ENCODE data around the gene CNOT3.
A peak's percentile ranks its signal among the peaks of the same experiment; 100 is the strongest.

The CNOT3 gene

GRCh38 chr19:54102421-54103169 is 35.0 kb upstream of the CNOT3 start, which contains the start of gene NDUFA3 (continued):
- TF ChIP-seq ZNF785 (tag by site-specific recombination; IDR thresholded peaks at IDR 0.05) (peak; percentile 49; the same call in 1 of the 2 replicates), BCL11B (tag by site-specific recombination; IDR thresholded peaks at IDR 0.05; ENCODE audit: low read depth) (peak; percentile 32; the same call in 1 of the 2 replicates), ZNF843 (tag by site-specific recombination; IDR thresholded peaks at IDR 0.05) (peak; percentile 30; the same call in 1 of the 2 replicates), ZBTB1 (tag by site-specific recombination; IDR thresholded peaks at IDR 0.05) (no peak), HOXD13 (CRISPR knock-in tag; IDR thresholded peaks at IDR 0.05; ENCODE audit: borderline replicate concordance) (0 out of 2 replicates have a peak, but pooled peaks have one; percentile 15), HOXC10 (CRISPR knock-in tag; IDR thresholded peaks at IDR 0.05) (0 out of 2 replicates have a peak, but pooled peaks have one; percentile 74), ZBTB6 (tag by site-specific recombination; IDR thresholded peaks at IDR 0.05) (peak; percentile 48; the same call in 1 of the 2 replicates), ZEB2 (tag by site-specific recombination; IDR thresholded peaks at IDR 0.05) (0 out of 2 replicates have a peak, but pooled peaks have one; percentile 47), ZNF280D (tag by site-specific recombination; IDR thresholded peaks at IDR 0.05) (peak; percentile 9; the same call in 1 of the 2 replicates), YY1 (tag by site-specific recombination; IDR thresholded peaks at IDR 0.05) (peak; percentile 79; the same call in 1 of the 2 replicates), ZNF324 (tag by site-specific recombination; IDR thresholded peaks at IDR 0.05) (peak; percentile 82), ZNF629 (tag by site-specific recombination; IDR thresholded peaks at IDR 0.05) (no peak), ZNF660 (tag by site-specific recombination; IDR thresholded peaks at IDR 0.05) (0 out of 2 replicates have a peak, but pooled peaks have one; percentile 38), ZNF146 (tag by site-specific recombination; IDR thresholded peaks at IDR 0.05) (0 out of 2 replicates have a peak, but pooled peaks have one; percentile 15), ZSCAN16 (tag by site-specific recombination; IDR thresholded peaks at IDR 0.05) (no peak), ZNF701 (tag by site-specific recombination; IDR thresholded peaks at IDR 0.05) (no peak), ZNF24 (tag by site-specific recombination; IDR thresholded peaks at IDR 0.05) (0 out of 2 replicates have a peak, but pooled peaks have one; percentile 34), ZNF394 (tag by site-specific recombination; IDR thresholded peaks at IDR 0.05; ENCODE audit: borderline replicate concordance) (peak; percentile 55; the same call in 1 of the 2 replicates)
- TF ChIP-seq, protein P1, sequence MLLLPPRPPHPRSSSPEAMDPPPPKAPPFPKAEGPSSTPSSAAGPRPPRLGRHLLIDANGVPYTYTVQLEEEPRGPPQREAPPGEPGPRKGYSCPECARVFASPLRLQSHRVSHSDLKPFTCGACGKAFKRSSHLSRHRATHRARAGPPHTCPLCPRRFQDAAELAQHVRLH (tag by site-specific recombination; IDR thresholded peaks at IDR 0.05), result peak; percentile 91
- TF ChIP-seq, protein P2, sequence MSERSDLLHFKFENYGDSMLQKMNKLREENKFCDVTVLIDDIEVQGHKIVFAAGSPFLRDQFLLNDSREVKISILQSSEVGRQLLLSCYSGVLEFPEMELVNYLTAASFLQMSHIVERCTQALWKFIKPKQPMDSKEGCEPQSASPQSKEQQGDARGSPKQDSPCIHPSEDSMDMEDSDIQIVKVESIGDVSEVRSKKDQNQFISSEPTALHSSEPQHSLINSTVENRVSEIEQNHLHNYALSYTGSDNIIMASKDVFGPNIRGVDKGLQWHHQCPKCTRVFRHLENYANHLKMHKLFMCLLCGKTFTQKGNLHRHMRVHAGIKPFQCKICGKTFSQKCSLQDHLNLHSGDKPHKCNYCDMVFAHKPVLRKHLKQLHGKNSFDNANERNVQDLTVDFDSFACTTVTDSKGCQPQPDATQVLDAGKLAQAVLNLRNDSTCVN (tag by site-specific recombination; optimal IDR thresholded peaks at IDR 0.05), result peak; percentile 91
- TF ChIP-seq, protein P3, sequence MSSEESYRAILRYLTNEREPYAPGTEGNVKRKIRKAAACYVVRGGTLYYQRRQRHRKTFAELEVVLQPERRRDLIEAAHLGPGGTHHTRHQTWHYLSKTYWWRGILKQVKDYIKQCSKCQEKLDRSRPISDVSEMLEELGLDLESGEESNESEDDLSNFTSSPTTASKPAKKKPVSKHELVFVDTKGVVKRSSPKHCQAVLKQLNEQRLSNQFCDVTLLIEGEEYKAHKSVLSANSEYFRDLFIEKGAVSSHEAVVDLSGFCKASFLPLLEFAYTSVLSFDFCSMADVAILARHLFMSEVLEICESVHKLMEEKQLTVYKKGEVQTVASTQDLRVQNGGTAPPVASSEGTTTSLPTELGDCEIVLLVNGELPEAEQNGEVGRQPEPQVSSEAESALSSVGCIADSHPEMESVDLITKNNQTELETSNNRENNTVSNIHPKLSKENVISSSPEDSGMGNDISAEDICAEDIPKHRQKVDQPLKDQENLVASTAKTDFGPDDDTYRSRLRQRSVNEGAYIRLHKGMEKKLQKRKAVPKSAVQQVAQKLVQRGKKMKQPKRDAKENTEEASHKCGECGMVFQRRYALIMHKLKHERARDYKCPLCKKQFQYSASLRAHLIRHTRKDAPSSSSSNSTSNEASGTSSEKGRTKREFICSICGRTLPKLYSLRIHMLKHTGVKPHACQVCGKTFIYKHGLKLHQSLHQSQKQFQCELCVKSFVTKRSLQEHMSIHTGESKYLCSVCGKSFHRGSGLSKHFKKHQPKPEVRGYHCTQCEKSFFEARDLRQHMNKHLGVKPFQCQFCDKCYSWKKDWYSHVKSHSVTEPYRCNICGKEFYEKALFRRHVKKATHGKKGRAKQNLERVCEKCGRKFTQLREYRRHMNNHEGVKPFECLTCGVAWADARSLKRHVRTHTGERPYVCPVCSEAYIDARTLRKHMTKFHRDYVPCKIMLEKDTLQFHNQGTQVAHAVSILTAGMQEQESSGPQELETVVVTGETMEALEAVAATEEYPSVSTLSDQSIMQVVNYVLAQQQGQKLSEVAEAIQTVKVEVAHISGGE (tag by site-specific recombination; conservative IDR thresholded peaks at IDR 0.05; ENCODE audit: low read depth), result peak; percentile 48; the same call in 1 of the 2 replicates
- TF ChIP-seq, protein P4, sequence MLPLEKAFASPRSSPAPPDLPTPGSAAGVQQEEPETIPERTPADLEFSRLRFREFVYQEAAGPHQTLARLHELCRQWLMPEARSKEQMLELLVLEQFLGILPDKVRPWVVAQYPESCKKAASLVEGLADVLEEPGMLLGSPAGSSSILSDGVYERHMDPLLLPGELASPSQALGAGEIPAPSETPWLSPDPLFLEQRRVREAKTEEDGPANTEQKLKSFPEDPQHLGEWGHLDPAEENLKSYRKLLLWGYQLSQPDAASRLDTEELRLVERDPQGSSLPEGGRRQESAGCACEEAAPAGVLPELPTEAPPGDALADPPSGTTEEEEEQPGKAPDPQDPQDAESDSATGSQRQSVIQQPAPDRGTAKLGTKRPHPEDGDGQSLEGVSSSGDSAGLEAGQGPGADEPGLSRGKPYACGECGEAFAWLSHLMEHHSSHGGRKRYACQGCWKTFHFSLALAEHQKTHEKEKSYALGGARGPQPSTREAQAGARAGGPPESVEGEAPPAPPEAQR (tag by site-specific recombination; IDR thresholded peaks at IDR 0.05), result 0 out of 2 replicates have a peak, but pooled peaks have one; percentile 37
